Activated CD8-positive, alpha-beta T cell treated with anti-CD3 and anti-CD28 coated beads, Interleukin-2, amount 10 ng/mL, durations not matched to agents 7 days and 5 days (primary cell): ENCODE data around the gene RASA4. TPM values are rescaled to one million over a fixed set of nuclear protein-coding genes. Genes with fewer than 3 reads are reported as not detected.
"Not testable (repeated sequence)": the region's sequence is repeated elsewhere in the genome, so short reads cannot be mapped to it uniquely, and the experiment has no call there.

Experiments
- ATAC-seq: fragments of 150-1000 bp; cut with Tn5 transposase; one replicate; pipeline ENCODE4 v1.10.0; 2021; ENCODE audit warnings: moderate library complexity
- CTCF ChIA-PET: fragments of 350-600 bp; sonication (Branson Sonifier 250); formaldehyde crosslinking; loops from one replicate; lab custom pipeline; 2021; ENCODE audit warnings: antibody characterized with exemption; lab: Charles Lee
- POLR2A ChIA-PET: fragments of 350-600 bp; sonication (Branson Sonifier 250); formaldehyde crosslinking; loops from one replicate; lab custom pipeline; 2021; ENCODE audit warnings: antibody characterized with exemption; lab: Charles Lee
- DNase-seq: peaks from one replicate; pipeline ENCODE4 v3.0.0-alpha.2; 2020
- H3K27ac Mint-ChIP-seq: one replicate; pipeline ENCODE4 v1.8.0; 2021; ENCODE audit warnings: mild to moderate bottlenecking, mixed read lengths
- H3K27me3 Mint-ChIP-seq: one replicate; pipeline ENCODE4 v1.8.0; 2021; ENCODE audit warnings: low read depth, mixed read lengths
- H3K36me3 Mint-ChIP-seq: one replicate; pipeline ENCODE4 v1.8.0; 2021; ENCODE audit warnings: low read depth, mixed read lengths
- H3K4me1 Mint-ChIP-seq: one replicate; pipeline ENCODE4 v1.8.0; 2021; ENCODE audit warnings: low read depth, mixed read lengths
- H3K4me3 Mint-ChIP-seq: one replicate; pipeline ENCODE4 v1.8.0; 2021; ENCODE audit warnings: mild to moderate bottlenecking, mixed read lengths
- H3K9me3 Mint-ChIP-seq: one replicate; pipeline ENCODE4 v1.8.0; 2022; ENCODE audit warnings: mixed read lengths; ENCODE audit not compliant: insufficient read depth
- total RNA-seq, 2 experiments: library from RNA; stranded (reverse); gene quantifications; one replicate each; pipeline ENCODE4 v1.2.3, GENCODE V29; 2021

RASA4 gene
- total RNA-seq, 2 experiments from 2014 or later = 59.0 to 61.8 TPM

DNA sequence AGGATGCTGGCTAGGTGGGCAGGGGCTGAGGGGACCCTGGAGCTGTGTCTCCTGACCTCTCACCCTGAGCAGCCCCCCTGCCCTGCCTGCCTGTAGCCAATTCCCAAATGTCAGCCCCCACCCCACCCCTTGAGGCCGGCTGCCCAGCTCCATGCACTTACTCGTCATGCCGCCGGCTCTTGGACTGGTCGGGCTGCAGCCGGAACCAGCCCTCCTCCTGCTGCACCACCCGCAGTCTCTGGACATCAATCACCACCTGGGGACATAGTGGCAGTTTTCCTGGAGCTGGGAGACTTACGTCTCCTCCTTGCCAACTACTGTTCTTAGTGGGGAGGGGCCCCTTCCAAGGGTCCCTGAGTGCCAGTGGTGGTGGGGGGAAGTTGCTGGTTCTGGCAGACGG, 16.9 kb downstream of the RASA4 start:
- H3K4me3 Mint-ChIP-seq, H3K9me3 Mint-ChIP-seq, ATAC-seq, H3K27ac Mint-ChIP-seq, POLR2A ChIA-PET, CTCF ChIA-PET, H3K4me1 Mint-ChIP-seq, H3K36me3 Mint-ChIP-seq, DNase-seq, H3K27me3 Mint-ChIP-seq: not testable (repeated sequence)

DNA sequence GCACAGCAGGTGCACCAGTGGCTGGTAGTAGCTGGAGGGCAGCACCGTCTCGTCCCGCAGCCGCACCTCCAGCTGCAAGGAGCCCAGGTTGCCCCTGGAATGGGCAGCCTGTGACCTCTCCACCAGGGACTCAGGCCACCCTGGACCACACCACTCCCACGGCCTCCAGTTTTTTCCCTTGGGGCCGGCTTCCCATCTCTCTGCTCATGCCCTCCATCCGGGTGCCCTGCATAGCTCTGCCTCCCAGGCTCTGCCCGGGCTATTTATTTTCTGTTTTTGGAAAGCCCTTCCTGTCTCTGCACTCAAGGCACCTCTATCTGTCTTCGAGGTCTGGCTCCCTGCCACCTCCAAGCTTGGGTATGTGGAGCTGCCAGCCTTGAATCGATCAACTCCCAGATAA, 20.5 kb downstream of the RASA4 start:
- H3K4me3 Mint-ChIP-seq, H3K27ac Mint-ChIP-seq, H3K36me3 Mint-ChIP-seq, CTCF ChIA-PET, DNase-seq, H3K4me1 Mint-ChIP-seq, H3K9me3 Mint-ChIP-seq, POLR2A ChIA-PET, ATAC-seq, H3K27me3 Mint-ChIP-seq: not testable (repeated sequence)

DNA sequence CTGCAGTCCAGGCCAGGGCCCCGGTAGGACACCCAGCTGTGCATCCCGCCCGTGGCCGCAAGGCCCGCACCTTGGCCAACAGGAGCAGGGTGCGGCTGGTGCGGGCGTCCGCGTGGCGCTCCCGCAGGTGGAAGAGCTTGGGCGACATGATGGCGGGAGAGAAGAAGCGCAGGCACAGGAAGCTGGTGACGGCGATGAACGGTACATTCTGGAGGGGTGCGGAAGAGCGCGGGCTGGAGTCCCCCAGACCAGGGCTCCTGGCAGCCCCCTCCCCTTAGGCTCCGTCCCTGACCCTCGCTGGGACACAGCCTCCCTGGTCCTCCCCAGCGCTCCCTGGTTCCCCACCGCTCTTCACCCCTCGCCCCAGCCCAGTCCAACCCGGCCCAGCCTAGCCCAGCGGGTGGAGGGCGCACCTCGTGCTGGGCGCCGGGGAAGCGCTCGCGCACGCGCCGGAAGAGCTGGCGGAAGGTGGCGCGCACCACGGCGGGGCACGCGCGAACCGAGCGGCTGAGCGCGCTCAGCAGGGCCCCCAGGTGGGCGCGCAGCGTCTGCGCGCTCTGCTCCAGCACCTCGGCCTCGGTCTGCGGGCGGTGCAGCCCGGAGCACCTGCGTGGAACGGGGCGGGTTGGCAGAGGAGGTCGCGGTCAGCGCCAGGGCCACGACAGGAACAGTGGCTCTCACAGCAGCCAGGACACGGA, 22.8 kb downstream of the RASA4 start:
- H3K27me3 Mint-ChIP-seq, H3K36me3 Mint-ChIP-seq, H3K4me1 Mint-ChIP-seq, H3K27ac Mint-ChIP-seq, DNase-seq, H3K4me3 Mint-ChIP-seq, H3K9me3 Mint-ChIP-seq, POLR2A ChIA-PET, CTCF ChIA-PET: not testable (repeated sequence)
- ATAC-seq = peak; percentile 76

DNA sequence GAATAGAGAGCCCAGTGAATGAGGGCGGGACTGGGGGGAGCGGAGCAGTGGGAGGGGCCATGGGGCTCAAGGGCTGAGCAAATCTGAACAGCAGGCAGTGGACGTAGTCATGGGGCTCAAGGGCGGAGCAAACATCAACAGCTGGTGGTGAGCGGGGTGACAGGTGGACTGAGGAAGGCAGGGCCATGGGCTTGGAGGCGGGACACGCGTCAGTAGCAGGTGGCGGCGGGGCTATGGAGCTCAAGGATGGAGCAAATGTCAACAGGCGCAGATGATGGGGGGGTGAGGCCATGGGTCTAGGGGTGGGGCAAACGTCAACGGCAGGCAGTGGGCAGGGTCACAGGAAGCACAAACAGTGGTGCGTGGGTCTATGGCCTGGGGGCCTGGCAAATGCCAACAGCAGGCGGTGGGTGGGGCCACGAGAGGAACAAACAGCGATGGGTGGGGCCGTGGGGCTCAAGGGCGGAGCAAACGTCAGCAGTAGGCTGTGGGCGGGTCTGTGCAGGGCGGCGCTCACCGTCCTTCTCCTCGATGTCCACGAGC, 24.0 kb downstream of the RASA4 start:
- H3K27me3 Mint-ChIP-seq, H3K4me1 Mint-ChIP-seq, H3K27ac Mint-ChIP-seq, POLR2A ChIA-PET, CTCF ChIA-PET, H3K4me3 Mint-ChIP-seq, H3K9me3 Mint-ChIP-seq, H3K36me3 Mint-ChIP-seq: not testable (repeated sequence)
- peak; percentile 63 for ATAC-seq
- DNase-seq = peak; percentile 63

DNA sequence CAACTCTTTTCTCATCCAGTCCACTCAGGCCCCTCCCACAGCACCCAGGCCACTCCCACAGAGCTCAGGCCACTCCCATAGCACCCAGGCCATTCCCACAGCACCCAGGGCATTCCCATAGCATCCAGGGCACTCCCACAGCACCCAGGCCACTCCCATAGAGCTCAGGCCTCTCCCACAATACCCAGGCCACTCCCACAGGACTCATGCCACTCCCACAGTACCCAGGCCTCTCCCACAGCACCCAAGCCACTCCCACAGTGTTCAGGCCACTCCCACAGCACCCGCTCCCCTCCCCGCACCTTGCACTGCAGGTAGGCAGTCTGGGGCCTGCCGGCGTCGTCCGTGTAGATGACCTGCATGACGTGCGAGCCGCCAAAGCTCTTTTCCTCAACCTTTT, 26.7 kb downstream of the RASA4 start:
- DNase-seq, H3K27ac Mint-ChIP-seq, H3K4me3 Mint-ChIP-seq, H3K4me1 Mint-ChIP-seq, POLR2A ChIA-PET, H3K36me3 Mint-ChIP-seq, H3K9me3 Mint-ChIP-seq, CTCF ChIA-PET, H3K27me3 Mint-ChIP-seq: not testable (repeated sequence)
- ATAC-seq = peak; percentile 42

DNA sequence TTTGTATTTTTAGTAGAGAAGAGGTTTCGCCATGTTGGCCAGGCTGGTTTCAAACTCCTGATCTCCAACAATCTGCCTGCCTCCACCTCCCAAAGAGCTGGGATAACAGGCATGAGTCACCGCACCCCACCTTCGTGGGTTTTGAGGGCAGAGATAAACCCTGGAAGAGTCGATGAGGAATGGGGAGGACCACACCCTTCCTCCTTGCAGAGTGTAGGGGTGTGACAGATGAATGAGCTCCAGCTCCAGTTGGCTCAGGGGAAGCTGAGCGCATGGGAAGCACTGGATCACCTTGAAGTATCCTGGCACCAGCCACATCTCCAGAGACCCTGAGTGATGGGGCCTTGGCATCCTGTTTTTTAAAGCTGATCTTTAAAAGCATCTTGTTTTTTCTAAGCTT, 33.1 kb downstream of the RASA4 start:
- H3K36me3 Mint-ChIP-seq, DNase-seq, H3K9me3 Mint-ChIP-seq, H3K27me3 Mint-ChIP-seq, POLR2A ChIA-PET, CTCF ChIA-PET, H3K27ac Mint-ChIP-seq, H3K4me3 Mint-ChIP-seq, ATAC-seq, H3K4me1 Mint-ChIP-seq: not testable (repeated sequence)

DNA sequence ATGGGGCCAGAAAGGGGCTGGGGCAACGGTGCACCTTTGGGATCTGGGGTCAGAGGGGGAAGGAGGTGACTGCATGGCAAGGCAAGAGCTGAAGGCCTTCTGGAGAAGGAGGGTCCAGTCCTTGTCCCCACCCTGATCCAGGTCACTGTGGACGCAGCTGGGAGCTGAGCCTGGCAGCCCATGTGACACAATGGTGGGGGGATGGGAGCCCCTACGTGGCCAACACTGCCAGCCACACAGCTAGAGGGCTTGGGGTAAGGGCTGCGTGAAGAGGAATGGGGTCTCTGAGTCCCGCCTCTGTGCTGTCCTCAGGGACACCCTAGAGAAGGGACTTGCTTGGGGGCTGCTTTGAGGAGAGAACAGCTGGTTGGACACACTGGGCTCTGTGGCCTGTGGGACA, 34.8 kb downstream of the RASA4 start:
- POLR2A ChIA-PET, ATAC-seq, H3K4me1 Mint-ChIP-seq, H3K36me3 Mint-ChIP-seq, H3K27me3 Mint-ChIP-seq, H3K27ac Mint-ChIP-seq, H3K9me3 Mint-ChIP-seq, H3K4me3 Mint-ChIP-seq, DNase-seq, CTCF ChIA-PET: not testable (repeated sequence)

DNA sequence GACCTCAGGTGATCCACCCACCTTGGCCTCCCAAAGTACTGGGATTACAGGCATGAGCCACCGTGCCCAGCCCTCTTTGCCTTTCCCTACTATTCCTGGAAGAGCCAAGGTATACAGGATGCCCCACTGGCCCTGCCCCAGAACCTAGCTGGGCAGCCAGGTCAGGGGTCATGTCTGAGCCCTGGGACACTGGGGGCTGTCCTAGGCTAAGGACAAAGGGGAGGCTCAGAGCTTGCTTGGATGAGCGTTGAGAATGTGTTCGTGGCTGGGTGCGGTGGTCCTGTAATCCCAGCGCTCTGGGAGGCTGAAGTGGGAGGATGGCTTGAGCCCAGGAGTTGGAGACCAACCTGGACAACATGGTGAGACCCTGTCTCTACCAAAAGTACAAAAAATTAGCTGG, 38.1 kb downstream of the RASA4 start:
- H3K36me3 Mint-ChIP-seq, H3K4me1 Mint-ChIP-seq, H3K27ac Mint-ChIP-seq, CTCF ChIA-PET, H3K9me3 Mint-ChIP-seq, H3K27me3 Mint-ChIP-seq, DNase-seq, ATAC-seq, H3K4me3 Mint-ChIP-seq, POLR2A ChIA-PET: not testable (repeated sequence)

DNA sequence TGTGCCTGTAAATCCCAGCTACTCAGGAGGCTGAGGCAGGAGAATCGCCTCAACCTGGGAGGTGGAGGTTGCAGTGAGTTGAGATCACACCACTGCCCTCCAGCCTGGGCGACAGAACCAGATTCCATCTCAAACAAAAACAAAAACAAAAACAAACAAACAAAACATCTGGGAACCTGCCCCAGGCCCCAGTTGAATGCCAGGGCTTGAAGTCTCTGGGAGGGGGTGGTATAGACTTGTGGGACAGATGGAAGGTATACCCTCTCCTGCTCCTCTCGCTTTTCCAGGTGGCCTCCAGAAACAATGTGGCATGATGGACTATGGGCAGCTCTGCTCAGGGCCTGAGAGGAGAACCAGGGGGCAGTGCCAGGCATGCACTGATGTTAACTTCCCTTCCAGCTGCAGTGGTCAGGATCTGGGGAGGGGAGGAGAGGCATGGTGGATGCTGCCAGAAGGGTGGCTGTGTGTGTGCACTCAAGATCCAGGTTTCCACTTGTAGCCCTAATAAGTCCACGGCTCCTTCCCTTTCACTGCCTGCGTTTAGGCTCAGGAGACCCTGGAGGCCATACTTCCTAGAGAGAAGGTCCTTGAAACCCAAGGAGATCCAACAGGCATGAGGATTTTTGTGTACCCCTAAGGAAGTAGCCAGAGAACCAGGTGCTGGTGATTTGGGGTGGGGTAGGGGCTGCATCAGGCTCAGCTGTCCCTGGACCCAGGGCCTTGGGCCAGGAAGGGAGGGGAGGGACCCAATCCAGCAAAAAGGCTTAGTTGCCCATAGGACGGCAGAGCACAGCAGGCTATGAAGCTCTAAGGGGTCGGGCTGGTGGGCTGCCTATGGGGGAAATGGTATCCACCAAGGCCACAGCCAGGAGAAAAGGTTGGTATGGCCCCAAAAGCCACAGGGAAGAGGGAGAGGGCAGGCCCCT, 39.0 kb downstream of the RASA4 start:
- POLR2A ChIA-PET, H3K27ac Mint-ChIP-seq, H3K9me3 Mint-ChIP-seq, H3K4me1 Mint-ChIP-seq, H3K4me3 Mint-ChIP-seq, H3K27me3 Mint-ChIP-seq, CTCF ChIA-PET, H3K36me3 Mint-ChIP-seq, ATAC-seq: not testable (repeated sequence)
- peak; percentile 22 for DNase-seq

DNA sequence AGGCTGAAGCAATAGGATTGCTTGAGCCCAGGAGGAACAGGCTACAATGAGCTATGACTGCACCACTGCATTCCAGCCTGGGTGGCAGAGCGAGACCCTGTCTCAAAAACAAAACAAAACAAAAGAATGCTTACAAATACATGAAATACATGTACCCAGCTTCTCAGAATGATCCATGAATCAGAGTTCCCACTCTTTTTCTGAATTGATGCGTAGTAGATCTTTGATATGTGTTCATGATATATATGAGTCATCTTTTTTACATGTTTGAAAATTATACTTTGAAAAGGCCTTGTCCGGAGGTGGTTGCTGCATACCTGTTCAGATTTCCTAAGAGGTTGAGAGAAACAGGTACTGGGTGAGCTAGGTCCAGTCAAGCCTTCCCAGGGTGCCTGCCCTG, 40.2 kb downstream of the RASA4 start:
- DNase-seq, CTCF ChIA-PET, H3K27me3 Mint-ChIP-seq, ATAC-seq, H3K4me3 Mint-ChIP-seq, H3K9me3 Mint-ChIP-seq, H3K36me3 Mint-ChIP-seq, H3K4me1 Mint-ChIP-seq, POLR2A ChIA-PET, H3K27ac Mint-ChIP-seq: not testable (repeated sequence)

DNA sequence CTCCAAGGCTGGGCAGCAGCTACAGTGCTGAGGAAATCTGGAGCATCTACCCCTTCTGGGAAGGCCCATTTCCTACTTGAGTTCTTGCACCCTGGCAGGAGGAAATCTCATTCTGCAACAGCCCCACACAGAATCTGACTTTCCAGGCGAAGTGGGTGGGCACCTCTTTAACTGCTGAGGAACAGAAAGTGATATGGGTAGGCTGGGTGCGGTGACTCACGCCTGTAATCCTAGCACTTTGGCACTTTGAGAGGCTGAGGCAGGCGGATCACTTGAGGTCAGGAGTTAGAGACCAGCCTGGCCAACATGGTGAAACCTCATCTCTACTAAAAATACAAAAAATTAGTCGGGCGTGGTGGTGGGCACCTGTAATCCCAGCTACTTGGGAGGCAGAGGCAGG, 41.9 kb downstream of the RASA4 start:
- H3K36me3 Mint-ChIP-seq, DNase-seq, H3K27me3 Mint-ChIP-seq, H3K9me3 Mint-ChIP-seq, H3K4me1 Mint-ChIP-seq, ATAC-seq, H3K27ac Mint-ChIP-seq, POLR2A ChIA-PET, H3K4me3 Mint-ChIP-seq, CTCF ChIA-PET: not testable (repeated sequence)
